NCI-H2029 treated with DMSO at 0.1 percent for 48 hours (cell line): Measurements from ENCODE around the gene NR6A1.

Source experiments
- DNase-seq: peaks from one replicate; lab custom pipeline; 2025; lab: John Stamatoyannopoulos, UW

NR6A1 gene

GRCh38 chr9:124488641-124489210 is 282.4 kb downstream of the NR6A1 start:
- no peak for DNase-seq

GRCh38 chr9:124487260-124488182 is 283.6 kb downstream of the NR6A1 start:
- no peak for DNase-seq

DNA sequence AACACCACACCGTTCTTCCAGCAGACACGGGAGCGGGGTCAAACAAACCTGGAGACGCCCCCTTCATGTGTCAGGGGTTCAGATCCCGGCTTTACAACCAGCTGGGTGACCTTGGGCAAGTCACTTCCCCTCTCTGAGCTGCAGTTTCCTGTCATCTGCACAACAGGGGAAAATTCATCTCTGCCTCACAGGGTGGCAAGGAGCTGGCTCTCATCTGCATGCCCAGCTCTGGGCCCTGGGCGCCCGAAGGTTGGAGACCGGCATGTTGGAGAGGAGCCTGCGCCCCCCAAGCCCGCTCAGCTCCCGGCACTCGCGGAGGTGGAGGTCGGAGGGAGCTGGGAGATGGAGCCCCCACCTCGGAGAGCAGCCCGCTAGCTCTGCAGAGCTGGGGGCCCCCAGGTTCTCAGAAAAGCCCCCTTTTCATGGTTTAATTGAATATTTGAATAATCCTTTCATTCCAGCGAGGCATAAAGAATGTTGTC is 284.3 kb downstream of the NR6A1 start:
- DNase-seq: no peak

GRCh38 chr9:124485936-124486335 is 285.2 kb downstream of the NR6A1 start:
- DNase-seq: no peak

DNA sequence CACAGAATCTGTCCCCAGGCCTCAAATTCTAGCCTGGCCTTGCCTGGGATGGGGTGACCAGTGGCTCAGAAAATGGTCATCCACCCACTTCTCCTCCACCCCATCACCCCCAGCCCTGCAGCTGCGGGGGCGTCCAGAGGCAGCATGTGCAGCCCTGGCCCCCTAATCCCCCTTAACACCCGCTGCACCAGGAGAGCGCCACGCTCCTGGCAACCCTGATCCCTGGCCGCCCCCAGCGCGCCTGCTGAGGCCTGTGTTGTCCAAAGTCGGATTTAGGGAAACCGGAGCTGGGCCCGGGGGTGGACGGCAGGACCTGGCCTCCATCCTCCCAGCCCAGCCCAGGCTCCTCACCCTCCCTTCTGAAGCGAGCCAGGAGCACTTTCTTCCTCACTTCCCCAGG is 285.9 kb downstream of the NR6A1 start:
- DNase-seq: no peak

GRCh38 chr9:124483481-124483880 is 287.6 kb downstream of the NR6A1 start:
- DNase-seq: no peak

DNA sequence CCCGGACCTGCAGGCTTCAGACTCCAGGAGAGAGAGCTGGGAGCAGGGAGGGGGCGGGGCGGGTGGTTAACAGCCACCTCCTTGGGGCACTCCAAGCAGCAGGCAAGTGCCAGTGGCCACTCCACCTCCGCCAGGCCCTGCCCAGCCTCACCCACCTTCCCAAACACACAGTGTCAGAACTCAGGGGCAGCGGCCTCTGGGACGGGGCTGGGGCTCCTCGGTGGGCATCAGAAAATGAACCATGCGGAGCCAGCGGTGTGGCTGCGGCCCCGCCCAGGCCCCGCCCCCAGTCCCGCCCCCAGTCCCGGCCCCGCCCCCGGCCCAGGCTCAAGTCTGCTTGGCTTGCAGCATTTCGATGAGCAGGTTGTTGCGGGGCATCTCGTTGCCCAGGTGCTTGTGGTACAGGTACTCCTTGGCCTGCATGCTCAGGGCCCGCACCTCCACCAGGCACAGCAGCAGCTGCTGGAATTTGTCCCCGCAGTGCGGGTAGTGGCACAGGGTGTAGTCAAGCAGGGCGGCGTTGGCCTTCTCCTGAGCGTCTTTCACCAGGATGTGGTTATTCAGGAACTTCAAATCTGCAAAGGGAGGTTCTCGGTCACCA is 288.6 kb downstream of the NR6A1 start:
- DNase-seq: no peak

- no peak for DNase-seq
Observed at GRCh38 chr9:124481115-124481514, 290.0 kb downstream of the NR6A1 start.

DNA sequence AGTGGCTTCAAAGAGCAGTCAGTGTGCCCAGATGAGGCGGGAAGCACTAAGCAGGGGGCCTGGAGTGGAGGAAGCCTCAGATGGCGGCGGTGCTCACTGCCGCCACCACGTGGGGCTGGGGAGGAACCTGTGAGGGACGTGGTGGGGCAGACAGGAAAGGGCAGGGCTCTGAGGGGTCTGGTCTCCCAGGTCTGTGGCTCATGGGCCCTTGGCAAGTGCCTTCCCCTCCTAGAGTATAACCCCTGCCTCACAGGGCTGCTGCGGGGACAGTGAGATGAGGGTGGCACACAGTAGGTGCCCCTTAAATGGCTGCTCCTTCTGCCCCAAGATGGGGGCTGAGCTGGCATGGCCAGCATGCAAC is 290.5 kb downstream of the NR6A1 start:
- DNase-seq: peak; percentile 10

GRCh38 chr9:124479947-124480620 is 291.0 kb downstream of the NR6A1 start:
- DNase-seq: no peak

DNA sequence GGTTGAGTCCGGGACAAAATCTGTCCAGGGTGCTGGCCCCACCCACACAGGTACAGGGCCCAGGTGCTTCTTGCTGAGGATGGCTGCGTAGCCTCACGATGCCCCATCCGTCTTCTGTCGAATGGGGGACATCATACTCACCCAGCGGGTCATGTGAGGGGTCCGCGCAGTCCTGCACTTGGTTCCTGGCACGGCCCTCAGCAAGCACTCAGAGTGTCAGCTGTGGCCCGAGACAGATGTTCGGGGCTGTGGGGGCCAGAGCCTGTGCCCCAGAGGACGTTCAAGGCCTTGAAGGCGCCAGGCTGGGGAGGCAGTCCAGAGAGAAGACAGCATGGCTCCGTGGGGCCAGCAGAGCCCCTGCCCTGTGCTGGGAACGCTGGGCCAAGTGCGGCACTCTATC is 291.7 kb downstream of the NR6A1 start:
- DNase-seq: no peak

DNA sequence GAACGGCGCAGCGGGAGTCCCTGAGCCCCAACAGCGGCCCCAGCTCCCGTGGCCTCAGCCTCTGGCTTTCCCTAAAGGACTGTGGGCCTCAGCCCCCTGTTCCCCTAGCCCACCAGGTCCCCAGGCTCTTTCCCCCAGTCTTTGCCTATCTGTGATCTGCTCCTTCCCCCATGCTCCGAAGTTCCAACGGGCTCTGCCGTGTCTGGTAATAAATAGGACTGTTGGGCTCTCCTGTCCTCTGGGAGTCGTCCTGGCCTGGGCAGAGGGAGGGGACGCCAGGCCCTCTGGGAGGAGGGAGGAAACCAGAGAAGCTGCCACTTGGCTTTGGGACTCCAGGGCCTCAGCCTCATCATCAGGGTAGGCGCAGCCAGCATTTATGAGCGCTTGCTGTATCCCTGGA is 292.8 kb downstream of the NR6A1 start:
- DNase-seq: no peak

GRCh38 chr9:124477648-124478285 is 293.3 kb downstream of the NR6A1 start:
- no peak for DNase-seq

DNA sequence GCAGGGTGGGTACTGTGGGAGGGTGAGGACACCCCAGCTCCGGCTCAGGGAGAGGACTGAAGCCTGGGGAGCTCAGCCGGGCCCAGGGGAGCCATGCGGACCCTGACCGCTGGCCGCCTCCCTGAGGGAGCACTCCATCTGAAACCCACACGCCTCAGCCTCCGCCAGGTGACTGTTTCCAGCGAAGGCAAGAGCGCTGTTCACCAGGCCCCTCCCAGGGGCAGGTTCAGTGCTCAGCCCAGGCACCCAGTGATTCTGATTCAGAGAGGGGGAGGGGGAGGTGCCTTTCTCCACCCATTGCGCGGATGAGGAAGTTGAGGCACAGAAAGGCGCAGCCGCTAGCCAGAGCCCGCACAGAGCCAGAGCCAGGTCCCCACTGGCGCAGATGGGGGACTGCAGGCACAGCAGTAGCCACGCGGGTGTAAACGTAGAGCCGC is 293.9 kb downstream of the NR6A1 start:
- DNase-seq: no peak

DNA sequence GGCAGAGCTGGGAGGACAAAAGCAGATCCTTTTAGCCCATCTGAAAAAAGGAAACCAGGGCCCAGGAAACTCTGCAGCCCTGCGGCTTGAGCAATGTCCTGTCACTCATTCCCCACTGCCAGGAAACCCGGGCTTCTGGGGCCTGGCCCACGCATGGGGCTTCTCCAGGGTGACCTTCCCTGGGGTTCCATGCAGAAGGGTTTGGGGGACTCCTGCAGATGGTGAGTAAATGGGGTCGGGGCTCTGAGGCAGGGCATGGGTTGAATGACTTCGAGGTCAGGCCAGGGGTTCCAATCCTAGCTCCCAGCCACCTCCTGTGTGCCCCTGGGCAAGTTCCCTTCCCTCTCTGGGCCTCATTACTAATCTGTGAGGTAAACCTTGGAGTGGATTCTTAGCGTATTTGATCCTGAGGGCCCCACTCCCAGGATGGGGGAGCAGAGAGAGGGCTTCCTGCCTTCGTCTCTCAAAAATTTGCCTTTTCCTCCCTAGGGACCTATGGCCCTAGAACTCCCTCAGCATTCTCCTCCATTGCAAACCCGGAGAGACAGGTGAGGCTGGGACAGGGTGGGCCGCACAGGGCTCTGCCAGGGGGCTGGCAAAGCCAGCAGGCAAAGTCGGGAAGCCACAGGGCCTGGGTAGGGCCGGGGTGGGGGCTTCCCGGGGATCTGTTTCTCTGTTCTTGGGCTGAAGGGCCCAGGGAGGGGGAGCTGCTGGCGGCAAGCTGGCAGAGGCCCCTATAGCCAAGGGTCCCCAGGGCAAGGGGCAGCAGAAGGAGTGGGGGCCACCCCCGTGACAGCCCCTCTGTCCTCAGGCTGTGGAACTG is 295.0 kb downstream of the NR6A1 start:
- DNase-seq: no peak

- DNase-seq: no peak
Observed at GRCh38 chr9:124475158-124475867, 295.8 kb downstream of the NR6A1 start.

- no peak for DNase-seq
Observed at GRCh38 chr9:124474151-124474550, 297.0 kb downstream of the NR6A1 start.

GRCh38 chr9:124473310-124473709 is 297.8 kb downstream of the NR6A1 start:
- DNase-seq: no peak

DNA sequence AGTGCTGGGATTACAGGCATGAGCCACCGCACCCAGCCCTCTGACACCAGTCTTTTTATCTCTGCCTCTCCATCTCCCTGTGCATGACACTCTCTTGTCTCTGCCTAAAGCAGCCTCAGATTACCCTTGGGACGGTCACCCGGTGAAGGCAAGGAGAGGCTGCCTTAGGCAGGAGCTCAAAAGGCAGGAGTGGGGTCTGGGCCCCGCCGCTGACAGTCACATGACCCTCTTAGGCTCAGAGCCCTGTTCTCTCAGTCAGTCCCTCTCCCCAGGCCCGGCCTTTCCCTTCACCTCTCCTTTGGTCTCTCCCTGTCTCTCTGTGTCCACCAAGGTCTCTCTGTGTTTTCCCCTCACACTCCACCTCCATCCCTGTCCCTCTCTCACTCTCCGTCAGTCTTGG is 298.3 kb downstream of the NR6A1 start:
- no peak for DNase-seq

GRCh38 chr9:124471761-124472160 is 299.4 kb downstream of the NR6A1 start:
- no peak for DNase-seq
